ENCODE data around the gene INTS6.

The INTS6 gene

DNA sequence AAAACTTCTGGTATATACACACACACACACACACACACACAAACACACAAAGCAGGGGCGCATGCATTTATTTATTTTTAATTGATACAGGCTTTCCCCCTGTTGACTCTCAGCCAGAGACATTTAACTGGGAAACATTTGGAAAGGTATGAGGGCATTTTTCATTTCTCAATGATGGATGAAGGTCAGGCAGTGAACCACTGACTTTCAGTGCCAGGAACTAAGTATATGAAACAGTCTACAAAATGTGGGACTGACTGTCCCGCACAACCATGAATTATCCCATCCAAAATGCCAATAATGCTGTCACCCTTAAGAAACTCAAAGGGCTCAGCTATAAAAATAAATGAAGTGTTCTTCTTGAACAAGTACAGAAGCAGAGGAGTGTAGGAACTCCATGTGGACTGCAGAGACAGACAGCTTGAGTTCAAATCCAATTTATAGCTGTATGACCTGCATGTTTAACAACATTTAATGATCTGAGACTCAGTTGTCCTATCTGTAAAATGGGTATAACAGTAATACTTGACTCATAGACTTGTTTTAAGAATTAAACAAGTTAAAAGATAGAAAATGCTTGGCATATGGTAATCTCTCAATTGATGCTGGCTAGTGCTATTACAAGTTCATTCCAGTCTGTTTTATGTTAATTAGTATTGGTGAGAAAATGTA lies 25.0 kb upstream of the INTS6 start:
- no peak overlapping the region for H3K4me3 ChIP-seq (ENCODE audit: low read depth, low read length)
- no peak for DNase-seq (ENCODE audit: low read depth)
- TF ChIP-seq, protein P1, sequence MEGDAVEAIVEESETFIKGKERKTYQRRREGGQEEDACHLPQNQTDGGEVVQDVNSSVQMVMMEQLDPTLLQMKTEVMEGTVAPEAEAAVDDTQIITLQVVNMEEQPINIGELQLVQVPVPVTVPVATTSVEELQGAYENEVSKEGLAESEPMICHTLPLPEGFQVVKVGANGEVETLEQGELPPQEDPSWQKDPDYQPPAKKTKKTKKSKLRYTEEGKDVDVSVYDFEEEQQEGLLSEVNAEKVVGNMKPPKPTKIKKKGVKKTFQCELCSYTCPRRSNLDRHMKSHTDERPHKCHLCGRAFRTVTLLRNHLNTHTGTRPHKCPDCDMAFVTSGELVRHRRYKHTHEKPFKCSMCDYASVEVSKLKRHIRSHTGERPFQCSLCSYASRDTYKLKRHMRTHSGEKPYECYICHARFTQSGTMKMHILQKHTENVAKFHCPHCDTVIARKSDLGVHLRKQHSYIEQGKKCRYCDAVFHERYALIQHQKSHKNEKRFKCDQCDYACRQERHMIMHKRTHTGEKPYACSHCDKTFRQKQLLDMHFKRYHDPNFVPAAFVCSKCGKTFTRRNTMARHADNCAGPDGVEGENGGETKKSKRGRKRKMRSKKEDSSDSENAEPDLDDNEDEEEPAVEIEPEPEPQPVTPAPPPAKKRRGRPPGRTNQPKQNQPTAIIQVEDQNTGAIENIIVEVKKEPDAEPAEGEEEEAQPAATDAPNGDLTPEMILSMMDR (IDR thresholded peaks at IDR 0.05; ENCODE audit: insufficient read depth, low read depth, low read length, missing control alignments) = no peak

DNA sequence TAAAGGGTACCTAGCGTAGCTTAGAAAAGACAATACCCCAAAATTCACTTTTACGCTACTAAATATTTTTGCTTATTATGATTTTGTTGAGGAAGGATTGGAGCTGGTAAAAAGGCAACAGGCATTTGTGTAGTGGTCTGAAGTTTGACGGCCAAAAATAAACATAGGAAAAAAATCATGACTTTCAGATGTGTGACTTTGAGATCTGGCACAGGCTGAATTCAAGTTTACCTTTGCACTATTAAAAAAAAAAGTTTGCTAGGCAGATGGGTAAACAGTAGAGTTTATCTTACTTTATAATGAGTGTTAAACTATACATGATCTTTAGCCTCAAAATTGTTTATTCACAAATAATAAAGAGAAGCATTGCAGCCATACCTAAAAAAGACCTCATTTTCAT lies 24.3 kb upstream of the INTS6 start:
- TF ChIP-seq, protein P1 (IDR thresholded peaks at IDR 0.05; ENCODE audit: insufficient read depth, low read depth, low read length, missing control alignments) = no peak
- no peak for DNase-seq (ENCODE audit: low read depth)
- H3K4me3 ChIP-seq (ENCODE audit: low read depth, low read length) = no peak overlapping the region

DNA sequence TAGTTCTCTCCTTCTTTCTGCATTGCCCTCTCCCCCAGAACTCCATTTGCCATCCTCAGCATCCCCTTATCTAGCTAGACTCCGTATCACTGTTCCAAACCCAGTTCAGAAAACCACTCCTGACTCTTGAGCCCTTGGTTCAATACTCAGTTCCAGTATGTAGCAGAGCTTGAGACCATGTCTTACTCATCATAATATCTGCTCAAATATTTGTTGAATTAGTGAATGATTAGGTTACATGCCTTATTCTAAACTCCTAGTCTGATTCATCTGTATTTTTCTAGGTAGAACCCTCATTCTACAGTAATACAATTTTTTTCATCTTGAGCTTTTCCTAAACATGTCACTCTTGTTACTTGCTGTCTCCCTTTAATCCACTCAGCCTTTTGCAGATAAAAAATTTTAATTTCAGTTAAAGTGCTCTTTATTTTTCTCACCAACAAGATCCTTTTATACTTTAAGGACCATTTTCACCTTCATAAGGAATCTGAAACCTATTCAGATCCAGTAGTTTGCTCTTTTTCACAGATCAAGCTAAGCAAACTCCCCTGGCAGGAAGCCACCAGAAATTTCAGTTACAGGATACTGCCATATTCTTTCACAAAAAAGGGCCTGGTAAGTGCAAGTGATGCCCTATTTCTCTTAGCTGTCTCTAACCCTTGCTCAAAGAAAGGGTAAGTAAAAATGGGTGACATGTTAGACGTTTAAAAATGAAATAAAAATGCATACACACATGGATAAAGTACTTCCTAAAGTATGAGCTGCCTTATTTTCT lies 23.1 kb upstream of the INTS6 start:
- DNase-seq (ENCODE audit: low read depth) = no peak
- TF ChIP-seq, protein P1 (IDR thresholded peaks at IDR 0.05; ENCODE audit: insufficient read depth, low read depth, low read length, missing control alignments) = no peak
- H3K4me3 ChIP-seq (ENCODE audit: low read depth, low read length) = no peak overlapping the region

DNA sequence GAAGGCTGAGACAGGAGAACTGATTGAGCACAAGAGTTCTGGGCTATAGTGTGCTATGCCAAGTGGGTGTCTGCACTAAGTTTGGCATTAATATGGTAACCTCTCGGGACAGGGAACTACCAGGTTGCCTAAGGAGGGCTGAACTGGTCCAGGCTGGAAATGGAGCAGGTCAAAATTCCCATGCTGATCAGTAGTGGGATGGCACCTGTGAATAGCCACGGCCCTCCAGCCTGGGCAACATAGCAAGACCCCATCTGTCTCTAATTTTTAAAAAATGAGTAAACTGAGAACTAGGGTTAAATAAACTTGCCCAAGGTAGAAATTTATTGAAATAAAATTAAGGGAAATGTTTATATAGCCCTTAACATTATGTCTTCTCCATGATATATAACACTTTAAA lies 17.0 kb upstream of the INTS6 start:
- TF ChIP-seq, protein P1 (IDR thresholded peaks at IDR 0.05; ENCODE audit: insufficient read depth, low read depth, low read length, missing control alignments) = no peak
- H3K4me3 ChIP-seq (ENCODE audit: low read depth, low read length) = no peak overlapping the region

DNA sequence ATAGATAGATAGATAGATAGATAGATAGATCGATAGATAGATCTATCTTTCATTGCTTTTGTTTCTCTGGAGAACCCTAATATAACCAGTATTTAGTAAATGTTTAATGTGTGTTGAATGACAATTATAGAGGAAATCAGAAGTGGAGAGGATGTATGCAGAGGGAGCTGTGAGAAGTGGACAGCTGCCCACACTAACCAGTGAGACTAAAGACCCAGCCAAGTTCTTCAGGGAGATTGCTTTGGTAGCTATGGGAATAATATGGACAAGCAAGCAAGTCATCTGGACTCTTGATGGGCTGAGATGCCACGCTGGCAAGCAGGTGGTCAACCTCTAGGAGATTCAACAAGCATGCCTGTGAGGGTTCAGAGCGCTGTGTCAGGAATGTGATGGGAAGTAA lies 14.9 kb upstream of the INTS6 start:
- TF ChIP-seq, protein P1 (IDR thresholded peaks at IDR 0.05; ENCODE audit: insufficient read depth, low read depth, low read length, missing control alignments) = no peak
- DNase-seq (ENCODE audit: low read depth) = no peak
- no peak overlapping the region for H3K4me3 ChIP-seq (ENCODE audit: low read depth, low read length)

More for the DNA sequence above, 17.0 kb upstream of the INTS6 start:
- DNase-seq (ENCODE audit: low read depth) = no peak

DNA sequence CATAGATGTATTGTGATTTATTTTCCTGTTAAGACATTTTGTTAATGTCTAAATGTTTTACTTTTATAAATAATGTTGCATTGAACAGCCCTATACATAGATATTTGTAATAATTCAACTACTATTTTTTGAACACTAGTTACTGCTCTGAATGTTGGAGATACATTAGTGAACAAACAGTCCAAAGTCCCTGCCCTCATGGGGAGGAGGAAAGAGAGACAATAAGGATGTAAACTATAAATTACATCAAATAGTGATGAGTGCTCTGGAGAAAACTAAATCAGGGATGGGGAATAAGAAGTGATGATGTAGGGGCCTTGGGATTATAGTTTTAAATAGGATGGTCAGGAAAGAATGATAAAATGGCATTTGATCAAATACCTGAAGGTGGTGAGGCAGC lies 12.3 kb upstream of the INTS6 start:
- TF ChIP-seq, protein P1 (IDR thresholded peaks at IDR 0.05; ENCODE audit: insufficient read depth, low read depth, low read length, missing control alignments) = no peak
- DNase-seq (ENCODE audit: low read depth) = no peak

More for the DNA sequence above, 12.3 kb upstream of the INTS6 start:
- no peak overlapping the region for H3K4me3 ChIP-seq (ENCODE audit: low read depth, low read length)

All from GM12865 (cell line).